ENCODE measurements around the gene MRPS9. TPM values are rescaled to one million over a fixed set of nuclear protein-coding genes. Genes with fewer than 3 reads are reported as not detected.

Gene MRPS9
- total RNA-seq, 1 experiment from 2014 or later: 21.2 TPM

Other genes starting within 250 kb of the MRPS9 start
- gene POU3F3, start 184.0 kb upstream of the MRPS9 start, total RNA-seq (2014; rRNA removed; shearing (Covaris generic)): 1.0 and 1.2 TPM in 2 replicates
- not detected in 2 replicates for gene GPR45, start 203.7 kb downstream of the MRPS9 start, total RNA-seq (2014; rRNA removed; shearing (Covaris generic))

Measured in M059J (cell line).